ENCODE measurements around the gene GPR85.
"Not testable (repeated sequence)": the region's sequence is repeated elsewhere in the genome, so short reads cannot be mapped to it uniquely, and the experiment has no call there.

Gene GPR85

DNA sequence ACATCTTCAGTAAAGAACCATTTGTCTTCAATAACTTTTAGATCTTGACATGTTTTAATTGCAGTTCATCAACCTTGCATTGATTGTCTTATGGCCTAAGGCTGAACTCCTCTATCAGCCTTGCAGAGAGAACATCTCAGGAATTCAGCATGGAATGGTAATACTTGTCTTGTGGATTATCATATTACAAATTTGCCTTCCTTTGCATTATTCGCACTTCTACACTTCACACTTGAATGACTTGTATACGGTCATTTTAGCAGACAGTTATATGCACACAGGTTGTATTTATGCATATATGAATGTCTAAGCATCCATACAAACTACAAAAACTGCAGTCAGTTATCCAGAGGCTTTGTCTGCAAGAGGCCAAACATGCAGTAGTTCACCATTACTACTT, 31.7 kb downstream of the GPR85 start:
- no peak for DNase-seq (ENCODE audit: low read depth)

DNA sequence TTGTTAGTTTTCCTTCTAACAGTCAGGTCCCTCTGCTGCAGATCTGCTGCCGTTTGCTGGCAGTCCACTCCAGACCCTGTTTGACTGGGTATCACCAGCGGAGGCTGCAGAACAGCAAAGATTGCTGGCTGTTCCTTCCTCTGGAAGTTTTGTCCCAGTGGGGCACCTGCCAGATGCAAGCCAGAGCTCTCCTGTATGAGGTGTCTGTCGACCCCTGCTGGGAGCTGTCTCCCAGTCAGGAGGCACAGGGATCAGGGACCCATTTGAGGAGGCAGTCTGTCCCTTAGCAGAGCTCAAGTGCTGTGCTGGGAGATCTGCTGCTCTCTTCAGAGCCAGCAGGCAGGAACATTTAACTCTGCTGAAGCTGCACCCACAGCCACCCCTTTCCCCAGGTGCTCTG, 32.4 kb downstream of the GPR85 start:
- H3K4me3 ChIP-seq (ENCODE audit: low read depth, low read length); DNase-seq (ENCODE audit: low read depth): not testable (repeated sequence)

More for the DNA sequence above, 31.7 kb downstream of the GPR85 start:
- H3K4me3 ChIP-seq (ENCODE audit: low read depth, low read length), result no peak overlapping the region
- TF ChIP-seq, protein P1, sequence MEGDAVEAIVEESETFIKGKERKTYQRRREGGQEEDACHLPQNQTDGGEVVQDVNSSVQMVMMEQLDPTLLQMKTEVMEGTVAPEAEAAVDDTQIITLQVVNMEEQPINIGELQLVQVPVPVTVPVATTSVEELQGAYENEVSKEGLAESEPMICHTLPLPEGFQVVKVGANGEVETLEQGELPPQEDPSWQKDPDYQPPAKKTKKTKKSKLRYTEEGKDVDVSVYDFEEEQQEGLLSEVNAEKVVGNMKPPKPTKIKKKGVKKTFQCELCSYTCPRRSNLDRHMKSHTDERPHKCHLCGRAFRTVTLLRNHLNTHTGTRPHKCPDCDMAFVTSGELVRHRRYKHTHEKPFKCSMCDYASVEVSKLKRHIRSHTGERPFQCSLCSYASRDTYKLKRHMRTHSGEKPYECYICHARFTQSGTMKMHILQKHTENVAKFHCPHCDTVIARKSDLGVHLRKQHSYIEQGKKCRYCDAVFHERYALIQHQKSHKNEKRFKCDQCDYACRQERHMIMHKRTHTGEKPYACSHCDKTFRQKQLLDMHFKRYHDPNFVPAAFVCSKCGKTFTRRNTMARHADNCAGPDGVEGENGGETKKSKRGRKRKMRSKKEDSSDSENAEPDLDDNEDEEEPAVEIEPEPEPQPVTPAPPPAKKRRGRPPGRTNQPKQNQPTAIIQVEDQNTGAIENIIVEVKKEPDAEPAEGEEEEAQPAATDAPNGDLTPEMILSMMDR (conservative IDR thresholded peaks at IDR 0.05; ENCODE audit: low read depth, low read length), result no peak

DNA sequence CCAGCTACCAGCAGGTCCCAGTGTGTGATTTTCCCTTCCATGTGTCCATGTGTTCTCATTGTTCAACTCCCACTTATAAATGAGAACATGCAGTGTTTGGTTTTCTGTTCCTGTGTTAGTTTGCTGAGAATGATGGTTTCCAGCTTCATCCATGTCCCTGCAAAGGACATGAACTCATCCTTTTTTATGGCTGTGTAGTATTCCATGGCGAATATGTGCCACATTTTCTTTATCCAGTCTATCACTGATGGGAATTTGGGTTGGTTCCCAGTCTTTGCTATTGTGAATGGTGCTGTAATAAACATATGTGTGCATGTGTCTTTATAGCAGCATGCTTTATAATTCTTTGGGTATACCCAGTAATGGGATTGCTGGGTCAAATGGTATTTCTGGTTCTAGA, 37.4 kb downstream of the GPR85 start:
- not testable (repeated sequence) for H3K4me3 ChIP-seq (ENCODE audit: low read depth, low read length); DNase-seq (ENCODE audit: low read depth)

DNA sequence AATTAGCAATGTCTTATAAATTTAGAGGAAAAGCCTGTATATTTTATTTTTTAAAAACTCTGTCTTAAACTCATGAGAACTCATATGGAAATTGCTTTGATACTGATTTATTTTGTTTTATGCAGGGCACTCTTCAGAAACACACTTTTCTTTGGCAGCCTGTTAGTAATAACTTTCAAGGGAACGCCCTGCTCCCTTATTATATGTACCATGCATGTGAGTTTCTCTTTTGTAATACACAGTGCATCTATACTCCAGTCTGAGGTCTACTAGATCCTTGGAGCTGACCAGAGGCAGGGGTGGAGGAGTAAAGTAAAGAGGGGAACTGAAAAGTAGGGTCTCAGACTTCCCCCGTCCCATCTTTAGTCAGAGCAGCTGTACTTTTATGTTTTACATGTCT, 40.2 kb downstream of the GPR85 start:
- no peak for DNase-seq (ENCODE audit: low read depth)
- TF ChIP-seq, protein P1 (conservative IDR thresholded peaks at IDR 0.05; ENCODE audit: low read depth, low read length), result no peak
- no peak overlapping the region for H3K4me3 ChIP-seq (ENCODE audit: low read depth, low read length)

DNA sequence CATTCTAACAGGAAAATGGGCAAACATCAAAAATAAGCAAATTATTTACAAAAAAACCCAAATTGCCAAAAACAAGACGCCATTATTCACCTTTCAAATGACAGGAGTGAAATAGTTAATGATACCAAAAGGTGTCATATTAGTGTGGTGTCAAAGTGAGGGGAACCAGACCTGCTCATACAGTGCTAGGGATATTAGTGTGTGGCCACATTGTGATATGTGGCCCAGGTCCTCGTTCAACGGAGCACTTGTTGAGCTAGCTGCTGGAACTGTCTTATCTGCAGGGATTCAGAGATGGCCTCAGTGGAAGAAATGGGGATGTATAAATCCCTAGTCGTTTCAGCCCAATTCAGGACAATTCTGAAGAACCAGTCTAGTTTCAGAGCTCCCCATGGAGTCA, 41.2 kb downstream of the GPR85 start:
- no peak overlapping the region for H3K4me3 ChIP-seq (ENCODE audit: low read depth, low read length)
- TF ChIP-seq, protein P1 (conservative IDR thresholded peaks at IDR 0.05; ENCODE audit: low read depth, low read length), result no peak
- DNase-seq (ENCODE audit: low read depth), result no peak

DNA sequence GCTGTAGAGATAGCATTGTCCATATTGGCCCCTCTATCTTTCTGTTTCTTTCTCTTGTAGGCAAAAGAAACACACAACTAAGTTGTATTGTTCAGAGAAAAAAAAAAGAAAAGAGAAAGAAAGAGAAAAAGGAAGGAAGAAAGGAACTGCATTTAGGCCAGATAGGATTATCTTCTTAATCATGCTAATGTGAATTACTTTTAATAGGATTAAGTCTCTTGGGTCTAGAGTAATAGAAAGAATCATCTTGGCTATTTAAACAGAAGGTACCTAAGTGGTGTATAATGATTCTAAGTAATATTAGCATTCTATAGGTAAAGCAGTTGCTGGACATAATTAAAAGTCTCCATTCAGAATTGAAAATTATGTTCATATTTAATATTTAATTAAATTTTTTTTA, 42.2 kb downstream of the GPR85 start:
- H3K4me3 ChIP-seq (ENCODE audit: low read depth, low read length), result no peak overlapping the region
- TF ChIP-seq, protein P1 (conservative IDR thresholded peaks at IDR 0.05; ENCODE audit: low read depth, low read length), result no peak
- DNase-seq (ENCODE audit: low read depth), result no peak

DNA sequence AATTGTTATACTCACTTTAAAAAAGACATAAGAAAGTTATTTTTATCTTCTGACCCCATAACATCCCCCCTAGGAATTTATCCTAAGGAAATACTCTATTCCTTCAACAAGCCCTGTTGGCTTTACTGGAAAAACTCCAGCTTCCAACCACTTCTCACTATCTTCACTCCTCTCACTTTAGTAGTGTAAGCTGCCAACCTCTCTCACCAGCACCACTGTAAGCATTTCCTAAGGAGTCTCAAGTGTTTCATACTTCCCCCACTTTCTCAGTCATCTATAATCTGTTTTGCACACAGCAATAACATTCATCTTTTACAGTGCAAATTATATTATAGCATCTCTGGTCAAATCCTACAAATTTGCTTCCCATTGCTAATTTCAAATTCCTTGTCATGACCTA, 45.8 kb downstream of the GPR85 start:
- TF ChIP-seq, protein P1 (conservative IDR thresholded peaks at IDR 0.05; ENCODE audit: low read depth, low read length), result no peak
- no peak for DNase-seq (ENCODE audit: low read depth)

DNA sequence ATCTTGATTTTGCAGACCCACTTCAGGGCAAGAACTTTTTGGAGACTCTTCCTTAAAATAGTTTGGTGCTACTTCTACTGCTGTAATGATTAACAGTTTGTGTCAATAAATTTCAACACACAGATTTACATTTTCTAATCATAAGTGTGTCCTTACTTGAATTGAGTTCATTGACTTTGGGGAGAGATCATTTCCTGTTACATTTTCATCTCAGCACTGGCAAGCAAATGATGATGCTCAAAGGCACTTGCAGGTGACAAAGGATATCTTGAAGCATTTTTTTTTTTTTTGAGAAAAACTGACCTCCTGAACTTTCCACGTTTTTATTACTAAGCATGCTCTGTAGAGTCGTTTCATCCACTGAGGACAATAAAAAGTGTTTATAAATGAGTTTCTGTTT, 52.7 kb downstream of the GPR85 start:
- DNase-seq (ENCODE audit: low read depth), result no peak
- H3K4me3 ChIP-seq (ENCODE audit: low read depth, low read length), result no peak overlapping the region
- TF ChIP-seq, protein P1 (conservative IDR thresholded peaks at IDR 0.05; ENCODE audit: low read depth, low read length), result no peak

More for the DNA sequence above, 45.8 kb downstream of the GPR85 start:
- H3K4me3 ChIP-seq (ENCODE audit: low read depth, low read length), result no peak overlapping the region
